H1 (cell line): ENCODE results near the gene GOLGA2. TPM values are rescaled to one million over a fixed set of nuclear protein-coding genes. Genes with fewer than 3 reads are reported as not detected.

Experiments used
- CTCF ChIA-PET: fragments of 300-600 bp; sonication (Branson Sonifier 250); formaldehyde crosslinking; loops from one replicate; lab custom pipeline; 2021; ENCODE audit not compliant: partially characterized antibody; lab: Charles Lee
- POLR2A ChIA-PET: fragments of 300-600 bp; sonication (Branson Sonifier 250); formaldehyde crosslinking; loops from one replicate; lab custom pipeline; 2021; ENCODE audit warnings: inconsistent platforms; ENCODE audit not compliant: partially characterized antibody; lab: Charles Lee
- DNase-seq, 2 experiments: peaks; one replicate each; pipeline versions ENCODE4 v3.0.0 to v3.0.0-alpha.2; 2010 to 2022; ENCODE audit warnings: low spot score in 2 of 2, low read depth in 1 of 2, mixed read lengths in 1 of 2
- FAIRE-seq: peaks from 2 replicates; lab custom pipeline; 2011; peaks lifted over from hg19 to GRCh38; lab: Jason Lieb, UNC
- H2AFZ ChIP-seq: 2 replicates; pipeline ENCODE4 v1.8.1; 2012; ENCODE audit warnings: low read length, inconsistent platforms
- H2AK5ac ChIP-seq: 2 replicates; pipeline ENCODE4 v1.6.1; 2013; ENCODE audit warnings: low read depth, low read length
- H2BK120ac ChIP-seq: replicated peaks from 2 replicates; pipeline ENCODE3; 2013; ENCODE audit warnings: low read depth, low read length, inconsistent platforms
- H2BK12ac ChIP-seq: 2 replicates; pipeline ENCODE4 v1.6.1; 2013; ENCODE audit warnings: low read depth, low read length
- H2BK15ac ChIP-seq: 2 replicates; pipeline ENCODE4 v1.6.1; 2013; ENCODE audit warnings: low read length
- H2BK20ac ChIP-seq: 2 replicates; pipeline ENCODE4 v1.6.1; 2013; ENCODE audit warnings: low read length
- H2BK5ac ChIP-seq: 2 replicates; pipeline ENCODE4 v1.6.1; 2013; ENCODE audit warnings: low read depth, low read length
- H3K14ac ChIP-seq: 2 replicates; pipeline ENCODE4 v1.6.1; 2013; ENCODE audit warnings: inconsistent platforms; ENCODE audit not compliant: insufficient read length
- H3K18ac ChIP-seq: 2 replicates; pipeline ENCODE4 v1.6.1; 2013; ENCODE audit warnings: low read length; ENCODE audit errors: extremely low read depth
- H3K23ac ChIP-seq: 2 replicates; pipeline ENCODE4 v1.6.1; 2013; ENCODE audit warnings: inconsistent platforms; ENCODE audit not compliant: insufficient read length
- H3K23me2 ChIP-seq: 2 replicates; pipeline ENCODE4 v1.6.1; 2013; ENCODE audit warnings: low read depth, low read length
- H3K27ac ChIP-seq: 2 replicates; pipeline ENCODE4 v1.6.1; 2011; ENCODE audit warnings: low read depth, low read length, inconsistent platforms
- H3K27me3 ChIP-seq, 4 experiments: replicated peaks in 1 of 4; 1 replicate in 1 of 4; 2 replicates in 3 of 4; pipeline versions ENCODE4 v1.6.1 to v1.8.1; 2011 to 2013; ENCODE audit warnings: low read length in 3 of 4, mild to moderate bottlenecking in 3 of 4, inconsistent platforms in 2 of 4, mixed read lengths in 2 of 4, moderate library complexity in 1 of 4; ENCODE audit not compliant: control insufficient read depth in 3 of 4, insufficient read depth in 3 of 4; ENCODE audit errors: extremely low read depth in 1 of 4
- H3K36me3 ChIP-seq, 4 experiments: 2 replicates each; pipeline versions ENCODE4 v1.6.1 to v1.8.1; 2011 to 2013; ENCODE audit warnings: mild to moderate bottlenecking in 4 of 4, low read length in 3 of 4, moderate library complexity in 2 of 4, control low read depth in 1 of 4, inconsistent platforms in 1 of 4; ENCODE audit not compliant: insufficient read depth in 4 of 4, control insufficient read depth in 2 of 4
- H3K4ac ChIP-seq: replicated peaks from 2 replicates; pipeline ENCODE3; 2013; ENCODE audit warnings: low read length, low read depth, mixed read lengths, inconsistent platforms; ENCODE audit not compliant: insufficient read length
- H3K4me1 ChIP-seq, 4 experiments: replicated peaks in 1 of 4; 1 replicate in 1 of 4; 2 replicates in 3 of 4; pipeline versions ENCODE4 v1.6.1 to v1.8.1; 2011 to 2013; ENCODE audit warnings: low read length in 3 of 4, inconsistent platforms in 2 of 4, mixed read lengths in 1 of 4; ENCODE audit not compliant: insufficient read depth in 4 of 4, control insufficient read depth in 3 of 4
- H3K4me2 ChIP-seq, 2 experiments: 2 replicates each; pipeline versions ENCODE4 v1.6.1 to v1.8.1; 2011 to 2013; ENCODE audit warnings: low read depth in 2 of 2, low read length in 2 of 2, control low read depth in 1 of 2, inconsistent platforms in 1 of 2, mild to moderate bottlenecking in 1 of 2; ENCODE audit not compliant: insufficient read depth in 1 of 2
- H3K4me3 ChIP-seq, 4 experiments: fragments of 200-600, 300-600 bp in 1 of 4; sonication (generic), shearing (Covaris generic), sonication (Bioruptor Twin) in 1 of 4; 2 replicates each; pipeline versions ENCODE4 v1.5.1 to v1.8.1; 2011 to 2016; ENCODE audit warnings: low read length in 4 of 4, low read depth in 3 of 4, control low read depth in 2 of 4, inconsistent platforms in 2 of 4, mild to moderate bottlenecking in 2 of 4, mixed read lengths in 1 of 4, moderate library complexity in 1 of 4; ENCODE audit not compliant: insufficient read depth in 2 of 4; ENCODE audit errors: extremely low read depth in 1 of 4
- H3K56ac ChIP-seq: replicated peaks from 2 replicates; pipeline ENCODE3; 2013; ENCODE audit warnings: low read depth, mild to moderate bottlenecking, mixed read lengths, low read length, inconsistent platforms; ENCODE audit not compliant: insufficient read length
- H3K79me1 ChIP-seq: 2 replicates; pipeline ENCODE4 v1.6.1; 2013; ENCODE audit warnings: low read depth, low read length, control low read depth
- H3K79me2 ChIP-seq, 2 experiments: 2 replicates each; pipeline versions ENCODE4 v1.6.1 to v1.8.1; 2012 to 2013; ENCODE audit warnings: low read length in 2 of 2, mild to moderate bottlenecking in 2 of 2, inconsistent platforms in 1 of 2; ENCODE audit not compliant: insufficient read depth in 2 of 2, control insufficient read depth in 1 of 2
- H3K9ac ChIP-seq, 4 experiments: replicated peaks in 1 of 4; 1 replicate in 1 of 4; 2 replicates in 3 of 4; pipeline versions ENCODE4 v1.6.1 to v1.8.1; 2011 to 2013; ENCODE audit warnings: low read depth in 3 of 4, low read length in 3 of 4, control low read depth in 2 of 4, mild to moderate bottlenecking in 2 of 4, moderate library complexity in 2 of 4, inconsistent platforms in 1 of 4; ENCODE audit errors: extremely low read depth in 1 of 4
- H3K9me3 ChIP-seq, 2 experiments: 2 replicates each; pipeline versions ENCODE4 v1.6.1 to v1.8.1; 2012 to 2013; ENCODE audit warnings: mild to moderate bottlenecking in 2 of 2, moderate library complexity in 2 of 2, control low read depth in 1 of 2, inconsistent platforms in 1 of 2, low read depth in 1 of 2, low read length in 1 of 2, mixed read lengths in 1 of 2; ENCODE audit not compliant: insufficient read depth in 2 of 2
- H4K20me1 ChIP-seq, 2 experiments: replicated peaks in 1 of 2; 2 replicates each; pipeline versions ENCODE3 to v1.8.1; 2011 to 2013; ENCODE audit warnings: inconsistent platforms in 2 of 2, low read length in 2 of 2, mild to moderate bottlenecking in 1 of 2; ENCODE audit not compliant: insufficient read depth in 2 of 2, control insufficient read depth in 1 of 2
- H4K5ac ChIP-seq: 2 replicates; pipeline ENCODE4 v1.6.1; 2013; ENCODE audit warnings: low read length, low read depth, mixed read lengths, inconsistent platforms; ENCODE audit not compliant: insufficient read length
- H4K8ac ChIP-seq: 2 replicates; pipeline ENCODE4 v1.8.0; 2013; ENCODE audit warnings: mild to moderate bottlenecking, moderate library complexity, low read length, inconsistent platforms; ENCODE audit not compliant: insufficient read depth; ENCODE audit errors: extremely low read depth
- H4K91ac ChIP-seq: replicated peaks from 2 replicates; pipeline ENCODE3; 2013; ENCODE audit warnings: low read length, mixed read lengths, inconsistent platforms; ENCODE audit not compliant: insufficient read length
- GABPA ChIP-seq: IDR thresholded peaks from 2 replicates; pipeline ENCODE4 v1.6.1; 2011; ENCODE audit warnings: mild to moderate bottlenecking, low read length, moderate library complexity, borderline replicate concordance; ENCODE audit not compliant: insufficient read depth
- KDM4A ChIP-seq: IDR thresholded peaks from one replicate; pipeline ENCODE4 v1.7.1; 2012; ENCODE audit warnings: low read depth, mild to moderate bottlenecking, moderate library complexity, low read length, inconsistent platforms; ENCODE audit not compliant: severe bottlenecking
- PHF8 ChIP-seq: fragments of 200-600 bp; sonication (generic); conservative IDR thresholded peaks from 2 replicates; pipeline ENCODE4 v1.7.1; 2012; ENCODE audit warnings: low read depth, mild to moderate bottlenecking, inconsistent platforms, low read length, moderate library complexity
- WGBS, 2 experiments: shearing (Covaris generic) in 1 of 2; methylation state at CpG; one replicate each; pipeline versions ENCODE4 v1.1.6 to v1.1.7; 2013 to 2015; ENCODE audit warnings: low lambda C conversion rate in 2 of 2, mixed read lengths in 2 of 2, inconsistent platforms in 1 of 2, low coverage in 1 of 2, missing lambda C conversion rate in 1 of 2; ENCODE audit not compliant: insufficient replicate concordance in 2 of 2, insufficient coverage in 1 of 2, insufficient read length in 1 of 2; ENCODE audit errors: extremely low coverage in 1 of 2, missing lambda C conversion rate in 1 of 2; 5-methylcytosine and 5-hydroxymethylcytosine counted together
- long read RNA-seq, 2 experiments: library from RNA in 1 of 2; library from capped mRNA in 1 of 2; stranded (forward); transcript quantifications; one replicate each; pipeline ENCODE4 v2.0.0, GENCODE V29; 2021; ENCODE audit warnings: inconsistent platforms in 1 of 2
- polyA minus RNA-seq, 3 experiments: library from RNA; depleted of rRNA, polyadenylated mRNA; stranded (reverse); fragments of >200 nt; gene quantifications; 1 replicate in 2 of 3; 2 replicates in 1 of 3; pipeline ENCODE4 v1.2.3, GENCODE V29; 2011
- polyA plus RNA-seq, 7 experiments: library from polyadenylated mRNA; depleted of rRNA in 3 of 7; stranded (reverse) in 5 of 7; unstranded in 2 of 7; fragments of >200 nt in 5 of 7; fragments of 200-250 nt in 2 of 7; gene quantifications; 1 replicate in 5 of 7; 2 replicates in 1 of 7; 4 replicates in 1 of 7; pipeline versions ENCODE4 v1.2.1 to v1.2.3, GENCODE V29; 2011 to 2013; ENCODE audit warnings: missing spikeins in 2 of 7, mixed read lengths in 2 of 7
- total RNA-seq: library from RNA; stranded (reverse); fragmentation: NEBNext Ultra II Directional; extraction: Animal tissue kit (Norgen Biotek cat#: 25700); gene quantifications from 2 replicates; pipeline ENCODE4 v1.2.1, GENCODE V29; 2021

GOLGA2 gene, protein sequence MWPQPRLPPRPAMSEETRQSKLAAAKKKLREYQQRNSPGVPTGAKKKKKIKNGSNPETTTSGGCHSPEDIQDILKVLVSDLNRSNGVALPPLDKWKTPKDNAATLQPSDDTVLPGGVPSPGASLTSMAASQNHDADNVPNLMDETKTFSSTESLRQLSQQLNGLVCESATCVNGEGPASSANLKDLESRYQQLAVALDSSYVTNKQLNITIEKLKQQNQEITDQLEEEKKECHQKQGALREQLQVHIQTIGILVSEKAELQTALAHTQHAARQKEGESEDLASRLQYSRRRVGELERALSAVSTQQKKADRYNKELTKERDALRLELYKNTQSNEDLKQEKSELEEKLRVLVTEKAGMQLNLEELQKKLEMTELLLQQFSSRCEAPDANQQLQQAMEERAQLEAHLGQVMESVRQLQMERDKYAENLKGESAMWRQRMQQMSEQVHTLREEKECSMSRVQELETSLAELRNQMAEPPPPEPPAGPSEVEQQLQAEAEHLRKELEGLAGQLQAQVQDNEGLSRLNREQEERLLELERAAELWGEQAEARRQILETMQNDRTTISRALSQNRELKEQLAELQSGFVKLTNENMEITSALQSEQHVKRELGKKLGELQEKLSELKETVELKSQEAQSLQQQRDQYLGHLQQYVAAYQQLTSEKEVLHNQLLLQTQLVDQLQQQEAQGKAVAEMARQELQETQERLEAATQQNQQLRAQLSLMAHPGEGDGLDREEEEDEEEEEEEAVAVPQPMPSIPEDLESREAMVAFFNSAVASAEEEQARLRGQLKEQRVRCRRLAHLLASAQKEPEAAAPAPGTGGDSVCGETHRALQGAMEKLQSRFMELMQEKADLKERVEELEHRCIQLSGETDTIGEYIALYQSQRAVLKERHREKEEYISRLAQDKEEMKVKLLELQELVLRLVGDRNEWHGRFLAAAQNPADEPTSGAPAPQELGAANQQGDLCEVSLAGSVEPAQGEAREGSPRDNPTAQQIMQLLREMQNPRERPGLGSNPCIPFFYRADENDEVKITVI
- 43.6 and 50.1 TPM in 2 replicates for total RNA-seq
- 13.1 and 15.9 TPM in 2 replicates for polyA plus RNA-seq (2011; rRNA removed)
- 22.9 TPM for polyA plus RNA-seq (2011; cell fraction: cytosol; rRNA removed)
- 30.3 TPM for polyA plus RNA-seq (2011; cell fraction: nucleus; rRNA removed)
- polyA plus RNA-seq (2012, experiment 1 of 2) = 30.5 to 43.8 TPM (median 37.6 TPM) in 4 replicates
- 16.1 TPM for polyA plus RNA-seq (2012, experiment 2 of 2)
- polyA plus RNA-seq (2013, experiment 1 of 2) = 29.7 TPM
- polyA plus RNA-seq (2013, experiment 2 of 2) = 31.5 TPM
- 14.7 and 17.2 TPM in 2 replicates for polyA minus RNA-seq (2011; rRNA and poly(A)+ RNA removed)
- 13.5 TPM for polyA minus RNA-seq (2011; cell fraction: cytosol; rRNA and poly(A)+ RNA removed)
- polyA minus RNA-seq (2011; cell fraction: nucleus; rRNA and poly(A)+ RNA removed) = 22.6 TPM
- long read RNA-seq, experiment 1, partial matches to known transcripts = 3 of 7 reads
- long read RNA-seq, experiment 1, other reads (novel, unspliced or antisense) = 4 of 7 reads
- long read RNA-seq, experiment 2, partial matches to known transcripts = 1 of 1 reads
- long read RNA-seq, experiment 2, other reads (novel, unspliced or antisense) = 0 of 1 reads

DNA sequence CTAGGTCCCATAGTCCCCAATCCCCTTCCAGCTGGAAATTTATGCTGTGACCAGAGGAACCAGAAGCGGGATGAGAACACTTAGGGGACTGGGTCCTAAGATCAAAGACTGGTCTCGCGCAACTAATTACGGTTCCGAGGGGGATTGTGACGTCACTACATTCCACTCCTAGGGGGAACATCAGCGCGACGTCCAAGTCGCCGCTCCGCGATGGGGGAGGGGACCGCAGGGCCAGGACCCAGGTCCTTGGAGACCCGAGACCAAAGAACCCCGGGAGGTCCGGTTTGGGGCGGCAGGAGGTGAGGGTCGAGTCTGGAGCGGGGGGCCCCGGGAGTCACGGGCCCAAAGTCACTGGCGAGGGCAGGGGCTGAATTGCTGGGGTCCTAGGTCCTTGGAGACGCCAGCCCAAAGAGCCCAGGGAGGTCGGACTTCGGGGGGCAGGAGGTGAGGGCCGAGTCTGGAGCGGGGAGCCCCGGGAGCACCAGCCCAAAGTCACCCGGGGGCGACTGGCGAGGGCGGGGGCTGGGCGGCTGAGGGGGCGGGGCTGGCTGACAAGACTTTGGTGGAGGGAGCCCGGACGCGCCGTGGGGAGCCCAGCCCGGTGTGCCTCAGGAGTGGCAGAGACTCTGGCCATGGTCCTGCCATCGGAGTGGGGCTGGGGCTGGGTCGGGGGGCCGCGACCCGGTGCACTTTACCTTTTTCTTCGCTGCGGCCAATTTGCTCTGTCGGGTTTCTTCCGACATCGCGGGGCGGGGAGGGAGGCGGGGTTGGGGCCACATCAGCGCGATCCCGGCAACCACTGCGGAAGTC is at the start of gene GOLGA2:
GOLGA2 (minus strand) TSS at position 810 of the 810 bp plus-strand sequence; CDS start at position 779, 31 bp downstream.
- H2BK20ac ChIP-seq = no peak within 1 kb of the TSS
- no peak within 1 kb of the TSS for H2AK5ac ChIP-seq
- H3K79me1 ChIP-seq = no peaks in the 10 kb centered on the region
- DNase-seq (no peak), FAIRE-seq (no peak)
- peaks cover 11% of the 10 kb centered on the region for H3K23me2 ChIP-seq
- peak within 1 kb of the TSS; percentile 47 for H3K27ac ChIP-seq
- peak within 1 kb of the TSS; percentile 63 for H3K18ac ChIP-seq
- no peaks in the 10 kb centered on the region for H3K27me3 ChIP-seq
- H2BK120ac ChIP-seq = no peak within 1 kb of the TSS
- H3K36me3 ChIP-seq = peaks cover 0 to 13% (median 9%) of the 10 kb centered on the region in 4 experiments; a peak in 6 of 8 replicates
- H3K79me2 ChIP-seq = peaks cover 0 to 8% of the 10 kb centered on the region in 2 experiments; a peak in 1 of 4 replicates
- peak within 1 kb of the TSS; percentile 13 for H4K5ac ChIP-seq
- ChIA-PET CTCF (interaction anchor here (0.6 to 1.0 kb wide), 2 partner anchors 11 to 16 kb away, joined by 3 read pairs; no protein-coding TSS in a partner anchor), POLR2A (interaction anchor here (0.6 to 1.9 kb wide), 16 partner anchors 10 to 277 kb away, joined by 3 to 9 read pairs (median 4); partner anchors contain the start of genes CERCAM, GLE1, SPTAN1 and URM1)
- H3K23ac ChIP-seq = no peak within 1 kb of the TSS
- H3K4me3 ChIP-seq = peak within 1 kb of the TSS; percentile 77 to 92 (median 87)
- peak within 1 kb of the TSS; percentile 63 for H3K56ac ChIP-seq
- H3K4me1 ChIP-seq = peaks cover 0 to 4% (median 3%) of the 10 kb centered on the region in 4 experiments; a peak in 5 of 7 replicates
- H4K8ac ChIP-seq = peak within 1 kb of the TSS; percentile 94
- H4K91ac ChIP-seq = peak within 1 kb of the TSS; percentile 49
- peak within 1 kb of the TSS; percentile 80 for H2AFZ ChIP-seq
- H2BK12ac ChIP-seq = peak within 1 kb of the TSS; percentile 68
- peak within 1 kb of the TSS; percentile 47 for H3K4ac ChIP-seq
- no peak within 1 kb of the TSS for H3K14ac ChIP-seq
- 2% methylated on average over 52 of the region's 57 CpGs; no CpG with 5 or more reads in 1 of the 2 experiments for WGBS, 2 experiments
- no peaks in the 10 kb centered on the region for H3K9me3 ChIP-seq
- peak within 1 kb of the TSS; percentile 57 to 78 (median 72) for H3K9ac ChIP-seq
- H2BK5ac ChIP-seq = peak within 1 kb of the TSS; percentile 75
- H4K20me1 ChIP-seq = peaks cover 0 to 2% of the 10 kb centered on the region in 2 experiments
- H2BK15ac ChIP-seq = no peak within 1 kb of the TSS
- H3K4me2 ChIP-seq = peak within 1 kb of the TSS; percentile 90 to 94
- peak; percentile 64 for TF ChIP-seq KDM4A
- peak; percentile 42 for TF ChIP-seq PHF8
- TF ChIP-seq GABPA = no peak
